ENCODE data around the gene ACTR1A.

DNA sequence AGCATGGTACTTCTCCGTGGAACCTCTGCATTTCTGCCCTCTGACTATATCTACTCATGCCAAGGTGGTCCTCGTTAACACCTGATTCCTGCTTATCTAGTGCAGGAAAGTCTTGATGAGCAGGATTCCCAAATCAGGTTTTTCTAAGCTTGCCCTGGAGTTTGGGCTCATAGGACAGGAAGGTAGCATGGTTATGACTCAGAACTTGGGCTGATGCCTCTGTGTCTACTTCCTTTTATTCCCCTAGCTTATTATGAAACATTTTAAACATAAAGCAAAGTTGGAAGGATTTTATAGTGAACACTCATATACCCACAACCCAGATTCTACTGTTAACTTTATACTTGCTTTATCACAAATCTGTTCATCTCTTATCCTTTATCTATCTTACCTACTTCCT is 6.9 kb upstream of the ACTR1A start:
- TF ChIP-seq, protein P1, sequence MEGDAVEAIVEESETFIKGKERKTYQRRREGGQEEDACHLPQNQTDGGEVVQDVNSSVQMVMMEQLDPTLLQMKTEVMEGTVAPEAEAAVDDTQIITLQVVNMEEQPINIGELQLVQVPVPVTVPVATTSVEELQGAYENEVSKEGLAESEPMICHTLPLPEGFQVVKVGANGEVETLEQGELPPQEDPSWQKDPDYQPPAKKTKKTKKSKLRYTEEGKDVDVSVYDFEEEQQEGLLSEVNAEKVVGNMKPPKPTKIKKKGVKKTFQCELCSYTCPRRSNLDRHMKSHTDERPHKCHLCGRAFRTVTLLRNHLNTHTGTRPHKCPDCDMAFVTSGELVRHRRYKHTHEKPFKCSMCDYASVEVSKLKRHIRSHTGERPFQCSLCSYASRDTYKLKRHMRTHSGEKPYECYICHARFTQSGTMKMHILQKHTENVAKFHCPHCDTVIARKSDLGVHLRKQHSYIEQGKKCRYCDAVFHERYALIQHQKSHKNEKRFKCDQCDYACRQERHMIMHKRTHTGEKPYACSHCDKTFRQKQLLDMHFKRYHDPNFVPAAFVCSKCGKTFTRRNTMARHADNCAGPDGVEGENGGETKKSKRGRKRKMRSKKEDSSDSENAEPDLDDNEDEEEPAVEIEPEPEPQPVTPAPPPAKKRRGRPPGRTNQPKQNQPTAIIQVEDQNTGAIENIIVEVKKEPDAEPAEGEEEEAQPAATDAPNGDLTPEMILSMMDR (IDR thresholded peaks at IDR 0.05 in 4 of 5, conservative IDR thresholded peaks at IDR 0.05 in 1 of 5) = no peak
- no peak for TF ChIP-seq POLR2A (IDR thresholded peaks at IDR 0.05)
